ENCODE data around the gene MINDY4. TPM values are rescaled to one million over a fixed set of nuclear protein-coding genes. Genes with fewer than 3 reads are reported as not detected.

MINDY4 gene
- total RNA-seq, 1 donor from 2014 or later = 3.8 TPM

DNA sequence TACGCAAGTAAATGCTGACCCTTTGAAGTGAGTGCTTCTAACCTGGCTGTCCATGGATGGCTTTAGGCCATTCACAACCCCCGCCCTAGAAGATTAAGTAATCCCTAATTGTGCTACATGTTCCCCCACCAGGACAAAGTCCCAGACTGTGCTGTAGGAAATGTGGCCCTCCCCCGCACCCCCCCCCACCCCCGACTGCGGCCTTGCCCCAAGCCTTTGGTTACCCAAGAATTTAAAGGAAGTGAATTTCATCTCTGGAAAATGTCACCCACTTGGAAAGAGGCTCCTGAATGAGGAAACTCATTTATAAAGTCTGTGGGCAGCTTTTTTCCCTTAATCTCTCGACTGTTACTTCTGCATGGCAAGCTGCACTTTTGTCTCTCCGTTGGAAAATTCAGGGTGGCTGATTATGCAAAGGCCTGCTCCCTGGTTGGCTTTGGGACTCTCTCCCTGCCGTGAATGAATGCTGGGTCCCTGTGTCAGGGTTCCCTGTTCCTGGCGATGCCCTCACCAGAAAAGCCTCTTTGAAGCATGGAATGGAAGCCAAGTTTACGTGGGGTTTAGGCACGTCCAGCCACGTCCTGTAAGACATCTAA lies 109.0 kb downstream of the MINDY4 start:
- H3K4me3 ChIP-seq = no peak overlapping the region
- TF ChIP-seq, protein P1, sequence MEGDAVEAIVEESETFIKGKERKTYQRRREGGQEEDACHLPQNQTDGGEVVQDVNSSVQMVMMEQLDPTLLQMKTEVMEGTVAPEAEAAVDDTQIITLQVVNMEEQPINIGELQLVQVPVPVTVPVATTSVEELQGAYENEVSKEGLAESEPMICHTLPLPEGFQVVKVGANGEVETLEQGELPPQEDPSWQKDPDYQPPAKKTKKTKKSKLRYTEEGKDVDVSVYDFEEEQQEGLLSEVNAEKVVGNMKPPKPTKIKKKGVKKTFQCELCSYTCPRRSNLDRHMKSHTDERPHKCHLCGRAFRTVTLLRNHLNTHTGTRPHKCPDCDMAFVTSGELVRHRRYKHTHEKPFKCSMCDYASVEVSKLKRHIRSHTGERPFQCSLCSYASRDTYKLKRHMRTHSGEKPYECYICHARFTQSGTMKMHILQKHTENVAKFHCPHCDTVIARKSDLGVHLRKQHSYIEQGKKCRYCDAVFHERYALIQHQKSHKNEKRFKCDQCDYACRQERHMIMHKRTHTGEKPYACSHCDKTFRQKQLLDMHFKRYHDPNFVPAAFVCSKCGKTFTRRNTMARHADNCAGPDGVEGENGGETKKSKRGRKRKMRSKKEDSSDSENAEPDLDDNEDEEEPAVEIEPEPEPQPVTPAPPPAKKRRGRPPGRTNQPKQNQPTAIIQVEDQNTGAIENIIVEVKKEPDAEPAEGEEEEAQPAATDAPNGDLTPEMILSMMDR (IDR thresholded peaks at IDR 0.05; ENCODE audit: borderline replicate concordance) = no peak
- H3K9me3 ChIP-seq (replicated peaks) = no peaks in the 10 kb centered on the region
- DNase-seq = no peak
- peaks cover under 1% of the 10 kb centered on the region for H3K36me3 ChIP-seq
- peaks cover 30% of the 10 kb centered on the region for H3K4me1 ChIP-seq
- no peak overlapping the region for H3K27ac ChIP-seq (replicated peaks)
- no peaks in the 10 kb centered on the region for H3K27me3 ChIP-seq (ENCODE audit: low read depth)
- intact Hi-C loops (cut with micrococcal nuclease) = no loop called here

DNA sequence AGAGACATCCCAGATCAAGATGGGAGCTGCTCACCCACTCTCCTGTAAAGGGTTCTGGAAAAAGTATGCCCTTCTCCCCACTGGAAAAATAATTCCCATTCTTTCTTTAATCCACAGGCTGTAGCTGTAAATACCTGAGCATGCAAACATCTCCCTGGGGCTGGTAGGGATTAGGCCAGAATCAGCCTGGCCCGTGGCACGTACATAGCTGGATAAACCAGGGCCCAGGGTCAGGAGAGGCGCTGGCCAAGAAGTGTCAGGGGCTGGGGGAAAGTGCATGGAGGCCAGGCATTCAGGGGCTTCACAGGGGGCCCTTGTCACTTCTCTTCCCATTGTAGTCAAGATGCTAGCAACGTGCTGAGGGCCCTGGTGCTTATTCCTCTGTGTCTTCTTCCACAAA lies 109.7 kb downstream of the MINDY4 start:
- Histone ChIP-seq H3K36me3 (no peaks in the 10 kb centered on the region), H3K27ac (replicated peaks) (no peak overlapping the region)
- TF ChIP-seq, protein P1 (IDR thresholded peaks at IDR 0.05; ENCODE audit: borderline replicate concordance) = no peak

DNA sequence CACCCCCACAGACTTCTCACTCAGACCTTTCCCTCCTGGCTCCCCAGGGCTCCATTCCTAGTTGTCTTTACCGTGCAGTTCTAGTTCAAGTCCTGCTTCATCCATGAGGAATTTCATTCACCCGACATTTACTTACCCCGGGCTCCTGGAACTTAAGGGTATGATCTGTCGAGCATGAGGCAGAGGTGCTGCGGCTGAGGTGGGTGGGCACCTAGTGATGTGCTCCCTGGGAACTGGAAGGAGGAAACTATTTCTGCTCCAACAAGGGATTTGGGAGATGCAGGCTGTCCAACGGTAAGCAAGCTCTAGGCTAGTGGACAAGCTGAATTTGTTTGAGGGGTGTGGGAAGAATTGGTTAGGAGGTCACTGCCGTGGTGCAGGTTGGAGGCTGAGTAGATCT lies 110.2 kb downstream of the MINDY4 start:
- Histone ChIP-seq H3K27me3 (ENCODE audit: low read depth) (no peaks in the 10 kb centered on the region), H3K9me3 (replicated peaks) (no peaks in the 10 kb centered on the region), H3K36me3 (no peaks in the 10 kb centered on the region), H3K4me3 (no peak overlapping the region), H3K27ac (replicated peaks) (no peak overlapping the region), H3K4me1 (peaks cover 31% of the 10 kb centered on the region)
- DNase-seq = no peak
- intact Hi-C loops (cut with micrococcal nuclease) = no loop called here
- TF ChIP-seq, protein P1 (IDR thresholded peaks at IDR 0.05; ENCODE audit: borderline replicate concordance) = no peak

More for the DNA sequence above, 109.7 kb downstream of the MINDY4 start:
- intact Hi-C loops (cut with micrococcal nuclease) = no loop called here
- no peak overlapping the region for H3K4me3 ChIP-seq
- no peaks in the 10 kb centered on the region for H3K9me3 ChIP-seq (replicated peaks)
- no peak for DNase-seq
- peaks cover 32% of the 10 kb centered on the region for H3K4me1 ChIP-seq
- no peaks in the 10 kb centered on the region for H3K27me3 ChIP-seq (ENCODE audit: low read depth)

DNA sequence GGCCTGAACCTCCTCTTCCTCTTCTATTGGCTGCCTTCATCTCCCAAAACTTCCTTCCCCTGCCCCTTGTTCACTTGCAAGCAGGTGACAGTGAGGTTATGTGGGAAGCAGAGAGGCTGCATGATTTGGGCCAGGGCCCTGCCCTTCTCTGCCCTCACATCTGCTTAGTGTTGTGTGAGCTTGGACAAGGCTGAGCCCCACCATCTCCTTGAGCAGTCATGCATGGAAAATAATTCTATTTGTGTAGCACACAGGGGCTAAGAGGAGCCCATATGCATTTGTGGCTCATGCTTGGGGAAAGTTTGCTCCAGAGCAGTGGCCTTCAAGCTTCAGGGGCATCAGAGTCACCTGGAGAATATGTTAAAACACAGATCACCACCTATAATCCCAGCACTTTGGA lies 113.7 kb downstream of the MINDY4 start:
- no peak overlapping the region for H3K4me3 ChIP-seq
- no peaks in the 10 kb centered on the region for H3K36me3 ChIP-seq
- no peaks in the 10 kb centered on the region for H3K27me3 ChIP-seq (ENCODE audit: low read depth)
- no peak for DNase-seq
- H3K9me3 ChIP-seq (replicated peaks) = no peaks in the 10 kb centered on the region
- peaks cover 22% of the 10 kb centered on the region for H3K4me1 ChIP-seq
- no peak overlapping the region for H3K27ac ChIP-seq (replicated peaks)
- intact Hi-C loops (cut with micrococcal nuclease) = no loop called here
- TF ChIP-seq, protein P1 (IDR thresholded peaks at IDR 0.05; ENCODE audit: borderline replicate concordance) = no peak

DNA sequence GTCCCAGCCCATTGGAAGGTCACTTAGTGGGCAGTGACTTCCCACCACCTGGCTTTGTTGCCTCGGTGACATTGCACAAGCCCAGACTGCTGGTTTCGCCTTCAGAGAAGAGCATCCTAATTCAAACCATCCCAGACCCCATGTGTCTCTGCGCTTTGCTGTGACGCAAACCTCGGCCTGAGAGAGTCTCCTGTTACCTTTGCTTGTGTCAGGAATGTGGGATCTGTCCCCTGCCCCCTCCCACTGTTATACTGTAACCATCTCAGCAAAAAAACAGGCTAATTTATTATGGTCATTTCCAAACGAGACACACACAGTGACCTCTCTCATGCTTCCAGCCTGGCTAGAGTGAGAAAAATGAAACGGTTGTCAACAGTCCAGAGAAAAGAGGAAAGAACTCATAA lies 115.4 kb downstream of the MINDY4 start:
- TF ChIP-seq, protein P1 (IDR thresholded peaks at IDR 0.05; ENCODE audit: borderline replicate concordance) = no peak
- no peaks in the 10 kb centered on the region for H3K27me3 ChIP-seq (ENCODE audit: low read depth)
- no peak overlapping the region for H3K27ac ChIP-seq (replicated peaks)

More for the DNA sequence above, 115.4 kb downstream of the MINDY4 start:
- no peak for DNase-seq
- Histone ChIP-seq H3K4me3 (no peak overlapping the region), H3K36me3 (no peaks in the 10 kb centered on the region), H3K9me3 (replicated peaks) (no peaks in the 10 kb centered on the region), H3K4me1 (peaks cover 22% of the 10 kb centered on the region)
- intact Hi-C loops (cut with micrococcal nuclease) = no loop called here
